ENCODE results near the gene CSKMT. TPM values are rescaled to one million over a fixed set of nuclear protein-coding genes. Genes with fewer than 3 reads are reported as not detected.

Gene CSKMT
- total and polyA plus RNA-seq, 2 donors (not counting 3 experiments of a cell fraction or from before 2014, with no cell fraction given), result 7.8 to 38.1 TPM

DNA sequence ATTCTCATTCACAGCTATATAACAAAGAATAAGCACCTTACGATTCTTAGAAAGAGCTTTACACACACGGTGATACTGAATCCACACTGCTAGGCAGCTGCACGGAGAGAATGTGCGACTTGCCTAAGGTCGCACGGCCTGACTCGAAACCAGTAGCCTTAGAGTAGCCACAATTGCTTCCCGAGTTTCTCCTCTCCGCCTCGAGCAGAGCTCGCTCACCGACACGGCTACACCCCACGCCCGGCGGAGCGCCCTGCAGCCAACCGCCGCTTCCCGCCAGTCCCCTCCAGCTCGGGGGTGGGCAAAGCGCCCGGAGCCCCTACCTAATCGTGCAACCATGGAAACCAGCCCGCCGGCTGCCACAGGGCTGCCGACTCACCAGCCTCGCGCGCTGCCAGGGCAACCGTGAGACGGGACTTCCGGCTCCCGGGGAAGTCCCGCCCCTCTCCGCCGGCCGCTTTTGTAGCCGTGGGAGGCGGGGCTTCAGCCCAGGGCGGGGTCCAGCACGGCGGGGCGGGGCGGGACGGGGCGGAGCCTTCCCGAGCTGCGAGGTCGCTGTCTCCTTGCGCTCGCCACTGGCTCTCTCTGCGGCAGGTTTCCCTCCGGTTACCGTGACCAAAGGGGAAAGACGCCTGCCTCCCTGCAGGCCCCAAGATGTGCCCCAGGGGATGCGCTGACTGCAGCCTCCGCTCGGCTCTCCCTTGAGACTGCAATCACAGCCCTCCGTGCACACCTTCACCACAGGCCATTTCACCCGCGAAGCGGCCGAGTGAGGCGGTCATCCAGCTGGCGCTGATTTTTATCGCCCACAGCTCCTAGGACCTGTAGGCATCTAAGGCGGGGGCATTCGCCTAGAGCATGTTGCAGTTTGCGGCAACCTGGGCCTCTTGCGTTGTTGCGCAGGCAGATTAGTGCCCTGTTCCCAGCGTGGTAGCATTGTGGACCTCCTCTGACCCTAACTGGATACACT, 41.1 kb downstream of the CSKMT start:
- Histone ChIP-seq H3K9me1 (replicated peaks; ENCODE audit: control insufficient read depth, extremely low read depth, insufficient read depth, low read length) (no peaks in the 10 kb centered on the region), H4K20me1 (replicated peaks; ENCODE audit: control insufficient read depth, extremely low read depth, insufficient read depth, low read length) (no peaks in the 10 kb centered on the region), H3K27me3 (ENCODE audit: control insufficient read depth in 2 of 2, insufficient read depth in 2 of 2, low read length in 2 of 2) (no peaks in the 10 kb centered on the region), H3K27ac (ENCODE audit: insufficient read depth, low read depth, low read length) (peak overlapping the region; percentile 37), H3K36me3 (ENCODE audit: control insufficient read depth in 2 of 2, extremely low read depth in 1 of 2, insufficient read depth in 2 of 2, low read length in 2 of 2) (peaks cover 2 to 3% of the 10 kb centered on the region in 2 experiments), H2AFZ (ENCODE audit: low read depth, low read length) (peak overlapping the region; percentile 89), H3K9me3 (replicated peaks; ENCODE audit: control insufficient read depth, insufficient read depth, low read length) (no peaks in the 10 kb centered on the region), H3K9ac (replicated peaks; ENCODE audit: extremely low read depth, insufficient read depth, low read length) (peak overlapping the region; percentile 65), H3K79me2 (ENCODE audit: control insufficient read depth, insufficient read depth, low read length) (no peaks in the 10 kb centered on the region), H3K4me1 (ENCODE audit: control insufficient read depth, extremely low read depth, insufficient read depth, low read length) (peaks cover 25% of the 10 kb centered on the region), H3K4me3 (replicated peaks in 1 of 3; ENCODE audit: insufficient read depth in 1 of 3, low read depth in 1 of 3, low read length in 3 of 3) (peak overlapping the region; percentile 13 to 81 (median 41)), H3K4me2 (ENCODE audit: insufficient read depth, low read length) (peak overlapping the region; percentile 82)
- FAIRE-seq (peak; percentile 96), DNase-seq (ENCODE audit: low read depth, low spot score) (peak; percentile 95)
- no TSS peak for BruUV-seq (replicated peaks)
- intact Hi-C loops (cut with micrococcal nuclease), result loop anchor here (1.0 to 5.0 kb wide), 4 partner anchors 39 to 105 kb away; partner anchors contain the start of genes C11orf98, CSKMT, INTS5 and MTA2
- dilution Hi-C loops (cut with MboI; ENCODE audit: extremely low pct_ligation_motif_present, low sequenced_read_pairs), result no loop called here
- POLR2A ChIA-PET, result interaction anchor here (0.7 to 1.5 kb wide), 3 partner anchors 41 to 135 kb away, joined by 3 to 19 read pairs (median 3); partner anchors contain the start of genes C11orf98, CSKMT and TUT1
- no peak for TF ChIP-seq MYC (IDR thresholded peaks at IDR 0.05; ENCODE audit: low read depth, low read length)
- TF ChIP-seq FOS (IDR thresholded peaks at IDR 0.05; ENCODE audit: borderline replicate concordance, insufficient read depth, low read length), result peak; percentile 27
- peak; percentile 85 for TF ChIP-seq POLR2AphosphoS5 (IDR thresholded peaks at IDR 0.05; ENCODE audit: insufficient read depth, low read depth, low read length)
- no peak for TF ChIP-seq GATA2 (IDR thresholded peaks at IDR 0.05; ENCODE audit: insufficient read depth, insufficient read length, low read depth, low read length)
- no peak for TF ChIP-seq EZH2 (IDR thresholded peaks at IDR 0.05; ENCODE audit: borderline replicate concordance, low read depth, low read length, severe bottlenecking)
- TF ChIP-seq JUN (IDR thresholded peaks at IDR 0.05; ENCODE audit: borderline replicate concordance, insufficient read depth, insufficient read length, low read depth), result no peak
- TF ChIP-seq, protein P1, sequence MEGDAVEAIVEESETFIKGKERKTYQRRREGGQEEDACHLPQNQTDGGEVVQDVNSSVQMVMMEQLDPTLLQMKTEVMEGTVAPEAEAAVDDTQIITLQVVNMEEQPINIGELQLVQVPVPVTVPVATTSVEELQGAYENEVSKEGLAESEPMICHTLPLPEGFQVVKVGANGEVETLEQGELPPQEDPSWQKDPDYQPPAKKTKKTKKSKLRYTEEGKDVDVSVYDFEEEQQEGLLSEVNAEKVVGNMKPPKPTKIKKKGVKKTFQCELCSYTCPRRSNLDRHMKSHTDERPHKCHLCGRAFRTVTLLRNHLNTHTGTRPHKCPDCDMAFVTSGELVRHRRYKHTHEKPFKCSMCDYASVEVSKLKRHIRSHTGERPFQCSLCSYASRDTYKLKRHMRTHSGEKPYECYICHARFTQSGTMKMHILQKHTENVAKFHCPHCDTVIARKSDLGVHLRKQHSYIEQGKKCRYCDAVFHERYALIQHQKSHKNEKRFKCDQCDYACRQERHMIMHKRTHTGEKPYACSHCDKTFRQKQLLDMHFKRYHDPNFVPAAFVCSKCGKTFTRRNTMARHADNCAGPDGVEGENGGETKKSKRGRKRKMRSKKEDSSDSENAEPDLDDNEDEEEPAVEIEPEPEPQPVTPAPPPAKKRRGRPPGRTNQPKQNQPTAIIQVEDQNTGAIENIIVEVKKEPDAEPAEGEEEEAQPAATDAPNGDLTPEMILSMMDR (IDR thresholded peaks at IDR 0.05; ENCODE audit: extremely low read depth in 1 of 2, insufficient read depth in 1 of 2, low read depth in 1 of 2, low read length in 2 of 2), result no peak
- no peak for TF ChIP-seq MAX (IDR thresholded peaks at IDR 0.05; ENCODE audit: insufficient read depth, insufficient read length)
- peak; percentile 49 for TF ChIP-seq POLR2A (IDR thresholded peaks at IDR 0.05; ENCODE audit: low read depth, low read length)
- CTCF ChIA-PET, result interaction anchor here (0.9 to 2.5 kb wide), 8 partner anchors 10 to 163 kb away, joined by 3 to 14 read pairs (median 4); partner anchors contain the start of genes C11orf98, CSKMT and HNRNPUL2

All from endothelial cell of umbilical vein (primary cell).